Activated CD8-positive, alpha-beta memory T cell treated with anti-CD3 and anti-CD28 coated beads, Interleukin-2, amount 50 U/mL, for 1 hour (primary cell): ENCODE measurements around the gene CXCR3.
"Not testable (repeated sequence)": the region's sequence is repeated elsewhere in the genome, so short reads cannot be mapped to it uniquely, and the experiment has no call there.

ENCODE experiments used
- DNase-seq: peaks from one replicate; pipeline ENCODE4 v3.0.0-alpha.2; 2020; ENCODE audit errors: extremely low read depth

Gene CXCR3

GRCh38 chrX:71611736-71612135 lies 6.6 kb downstream of the CXCR3 start:
- not testable (repeated sequence) for DNase-seq

- DNase-seq, result no peak
These were observed 9.1 kb downstream of the CXCR3 start for GRCh38 chrX:71609095-71609750.

- no peak for DNase-seq
These were observed 10.8 kb downstream of the CXCR3 start for GRCh38 chrX:71607488-71607887.

- no peak for DNase-seq
These were observed 11.6 kb downstream of the CXCR3 start for GRCh38 chrX:71606536-71607216.

- DNase-seq, result no peak
These were observed 13.3 kb downstream of the CXCR3 start for GRCh38 chrX:71604796-71605568.

- no peak for DNase-seq
These were observed 14.2 kb downstream of the CXCR3 start for GRCh38 chrX:71604141-71604540.

- no peak for DNase-seq
These were observed 14.7 kb downstream of the CXCR3 start for GRCh38 chrX:71603618-71604017.

GRCh38 chrX:71599965-71600364 lies 18.3 kb downstream of the CXCR3 start:
- DNase-seq, result no peak

GRCh38 chrX:71593210-71593609 lies 25.1 kb downstream of the CXCR3 start:
- not testable (repeated sequence) for DNase-seq

- no peak for DNase-seq
These were observed 31.4 kb downstream of the CXCR3 start for GRCh38 chrX:71586929-71587328.

- no peak for DNase-seq
These were observed 37.1 kb downstream of the CXCR3 start for GRCh38 chrX:71581210-71581609.

- no peak for DNase-seq
These were observed 38.3 kb downstream of the CXCR3 start for GRCh38 chrX:71579990-71580380.

- no peak for DNase-seq
These were observed 38.9 kb downstream of the CXCR3 start for GRCh38 chrX:71579136-71579989.

- no peak for DNase-seq
These were observed 39.8 kb downstream of the CXCR3 start, which contains the start of gene GCNA for GRCh38 chrX:71578253-71579135. Gene GCNA (plus strand): TSS chrX:71578437. CDS start chrX:71580822, 2,385 bp downstream.

GRCh38 chrX:71577682-71578081 lies 40.6 kb downstream of the CXCR3 start:
- no peak for DNase-seq

GRCh38 chrX:71573590-71573989 lies 44.7 kb downstream of the CXCR3 start:
- DNase-seq, result no peak

GRCh38 chrX:71571390-71571789 lies 46.9 kb downstream of the CXCR3 start:
- not testable (repeated sequence) for DNase-seq
